ENCODE data around the gene KCNE3. TPM values are rescaled to one million over a fixed set of nuclear protein-coding genes. Genes with fewer than 3 reads are reported as not detected.
"Not testable (repeated sequence)": the region's sequence is repeated elsewhere in the genome, so short reads cannot be mapped to it uniquely, and the experiment has no call there.

KCNE3 gene
- total RNA-seq, 1 donor from 2014 or later: not detected

- Mint-ChIP-seq H3K36me3 (ENCODE audit: low read depth) (no peaks in the 10 kb centered on the region), H3K4me3 (no peak overlapping the region), H3K27me3 (peaks cover 5% of the 10 kb centered on the region), H3K27ac (no peak overlapping the region), H3K9me3 (no peaks in the 10 kb centered on the region), H3K4me1 (no peaks in the 10 kb centered on the region)
- ChIA-PET CTCF (no interaction called here), POLR2A (no interaction called here)
- intact Hi-C loops (cut with micrococcal nuclease): no loop called here
- no peak for ATAC-seq (ENCODE audit: low read depth)
- DNase-seq: no peak
- TF ChIP-seq CTCF (IDR thresholded peaks at IDR 0.05): no peak
Observed at GRCh38 chr11:74418509-74418895, 48.8 kb downstream of the KCNE3 start.

- Mint-ChIP-seq H3K4me1 (no peaks in the 10 kb centered on the region), H3K9me3 (no peaks in the 10 kb centered on the region), H3K4me3 (no peak overlapping the region), H3K36me3 (ENCODE audit: low read depth) (no peaks in the 10 kb centered on the region), H3K27ac (no peak overlapping the region), H3K27me3 (peaks cover 5% of the 10 kb centered on the region)
- TF ChIP-seq CTCF (IDR thresholded peaks at IDR 0.05): no peak
- no peak for ATAC-seq (ENCODE audit: low read depth)
- POLR2A ChIA-PET: no interaction called here
- intact Hi-C loops (cut with micrococcal nuclease): no loop called here
- CTCF ChIA-PET: no interaction called here
- DNase-seq: no peak
Observed at GRCh38 chr11:74417860-74418508, 49.4 kb downstream of the KCNE3 start.

DNA sequence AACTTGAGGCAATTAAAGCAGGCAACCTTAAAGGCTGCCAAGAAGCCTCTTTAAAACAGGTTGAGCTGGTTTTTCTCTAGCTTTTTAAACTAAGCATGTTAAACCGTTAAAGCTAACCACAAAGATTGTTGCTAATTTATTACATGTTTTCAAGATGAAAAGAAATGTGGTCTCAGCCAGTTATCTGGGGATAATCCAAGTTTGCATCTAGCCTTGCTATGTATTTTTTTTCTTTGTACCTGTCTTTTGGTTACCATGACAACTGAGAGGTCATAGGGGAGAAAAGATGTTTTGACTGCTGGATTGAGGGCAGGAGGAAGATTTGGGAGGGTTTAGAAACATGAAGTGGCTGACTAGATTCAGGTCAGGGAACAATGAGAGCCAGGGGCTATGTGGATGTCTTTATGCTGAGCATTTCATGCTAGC, 50.0 kb downstream of the KCNE3 start:
- Mint-ChIP-seq H3K36me3 (ENCODE audit: low read depth) (no peaks in the 10 kb centered on the region), H3K27ac (no peak overlapping the region), H3K9me3 (no peaks in the 10 kb centered on the region), H3K27me3 (peaks cover 5% of the 10 kb centered on the region), H3K4me3 (no peak overlapping the region), H3K4me1 (no peaks in the 10 kb centered on the region)
- no peak for TF ChIP-seq CTCF (IDR thresholded peaks at IDR 0.05)
- DNase-seq (no peak), ATAC-seq (ENCODE audit: low read depth) (no peak)
- intact Hi-C loops (cut with micrococcal nuclease): no loop called here
- ChIA-PET POLR2A (no interaction called here), CTCF (interaction anchor here (0.6 kb wide), 1 partner anchor 30 kb away, joined by 3 read pairs; no protein-coding TSS in a partner anchor)

GRCh38 chr11:74416974-74417373, 50.4 kb downstream of the KCNE3 start:
- H3K27me3 Mint-ChIP-seq; H3K4me1 Mint-ChIP-seq; H3K4me3 Mint-ChIP-seq; intact Hi-C loops (cut with micrococcal nuclease); H3K36me3 Mint-ChIP-seq (ENCODE audit: low read depth); H3K27ac Mint-ChIP-seq; DNase-seq; H3K9me3 Mint-ChIP-seq; POLR2A ChIA-PET; ATAC-seq (ENCODE audit: low read depth): not testable (repeated sequence)
- CTCF ChIA-PET: interaction anchor here (0.6 kb wide), 1 partner anchor 29 kb away, joined by 3 read pairs; no protein-coding TSS in a partner anchor

DNA sequence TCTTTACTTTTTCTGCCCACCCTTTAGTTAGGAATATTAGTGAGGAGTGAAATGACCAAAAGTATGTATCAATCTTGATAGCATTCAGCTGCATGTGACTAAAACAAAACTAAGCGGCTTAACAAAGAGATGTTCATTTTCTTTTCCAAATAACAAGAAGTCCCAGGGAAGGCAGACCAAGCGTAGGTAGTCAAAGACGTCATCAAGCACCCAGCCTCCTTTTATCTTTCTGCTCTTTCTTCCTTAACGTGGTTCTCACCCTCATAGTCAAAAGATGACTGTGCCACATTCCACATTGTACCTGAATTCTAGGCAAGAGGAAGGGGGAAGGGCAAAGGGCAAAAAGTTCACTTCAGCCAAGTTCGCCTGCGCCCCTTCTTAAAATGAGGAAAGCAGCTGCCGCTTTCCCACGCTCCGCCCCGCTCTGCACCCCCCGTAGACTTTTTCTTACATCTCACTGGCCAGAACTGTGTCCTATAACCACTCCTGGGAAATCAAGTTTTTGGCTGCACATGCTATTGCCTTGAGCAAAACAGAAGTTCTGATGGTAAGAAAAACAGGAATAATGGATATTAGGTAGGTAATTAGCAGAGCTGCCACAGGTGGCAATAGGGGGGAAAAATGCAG, 54.5 kb downstream of the KCNE3 start:
- intact Hi-C loops (cut with micrococcal nuclease): no loop called here
- no peak for DNase-seq
- no peaks in the 10 kb centered on the region for H3K9me3 Mint-ChIP-seq
- peaks cover 11% of the 10 kb centered on the region for H3K27me3 Mint-ChIP-seq
- ChIA-PET POLR2A (no interaction called here), CTCF (no interaction called here)
- no peak overlapping the region for H3K4me3 Mint-ChIP-seq
- no peak for ATAC-seq (ENCODE audit: low read depth)
- no peaks in the 10 kb centered on the region for H3K4me1 Mint-ChIP-seq
- H3K36me3 Mint-ChIP-seq (ENCODE audit: low read depth): no peaks in the 10 kb centered on the region
- no peak overlapping the region for H3K27ac Mint-ChIP-seq
- TF ChIP-seq CTCF (IDR thresholded peaks at IDR 0.05): no peak
